Astrocyte (in vitro differentiated cells and primary cell): ENCODE measurements around the gene PACS2. TPM values are rescaled to one million over a fixed set of nuclear protein-coding genes. Genes with fewer than 3 reads are reported as not detected.

ENCODE experiments used
- DNase-seq: peaks from one replicate; pipeline ENCODE4 v3.0.0-alpha.2; 2010; ENCODE audit warnings: low read depth
- FAIRE-seq: peaks from 2 replicates; lab custom pipeline; 2011; peaks lifted over from hg19 to GRCh38; lab: Jason Lieb, UNC
- H2AFZ ChIP-seq: 2 replicates; pipeline ENCODE4 v1.6.0; 2012; ENCODE audit warnings: low read depth, low read length, inconsistent platforms
- H3K27ac ChIP-seq: 2 replicates; pipeline ENCODE4 v1.5.1; 2011; ENCODE audit warnings: low read depth, low read length, inconsistent platforms
- H3K27me3 ChIP-seq: 2 replicates; pipeline ENCODE4 v1.6.0; 2011; ENCODE audit warnings: low read length, inconsistent platforms; ENCODE audit not compliant: insufficient read depth
- H3K36me3 ChIP-seq: 2 replicates; pipeline ENCODE4 v1.5.1; 2011; ENCODE audit warnings: low read length, inconsistent platforms; ENCODE audit not compliant: insufficient read depth
- H3K4me1 ChIP-seq: 2 replicates; pipeline ENCODE4 v1.5.1; 2011; ENCODE audit warnings: low read length, inconsistent platforms; ENCODE audit not compliant: insufficient read depth
- H3K4me2 ChIP-seq: 2 replicates; pipeline ENCODE4 v1.6.0; 2012; ENCODE audit warnings: low read length, inconsistent platforms
- H3K4me3 ChIP-seq: 2 replicates; pipeline ENCODE4 v1.5.1; 2011; ENCODE audit warnings: low read depth, mild to moderate bottlenecking, low read length, inconsistent platforms; ENCODE audit not compliant: insufficient read depth
- H3K79me2 ChIP-seq: 2 replicates; pipeline ENCODE4 v1.6.0; 2012; ENCODE audit warnings: mild to moderate bottlenecking, low read length, inconsistent platforms; ENCODE audit not compliant: insufficient read depth
- H3K9ac ChIP-seq: 2 replicates; pipeline ENCODE4 v1.6.0; 2012; ENCODE audit warnings: mild to moderate bottlenecking, low read length, inconsistent platforms
- H3K9me3 ChIP-seq: 2 replicates; pipeline ENCODE4 v1.5.1; 2012; ENCODE audit warnings: low read depth, mild to moderate bottlenecking, low read length, inconsistent platforms; ENCODE audit not compliant: insufficient read depth
- H4K20me1 ChIP-seq: 2 replicates; pipeline ENCODE4 v1.6.0; 2012; ENCODE audit warnings: low read length, inconsistent platforms; ENCODE audit not compliant: insufficient read depth
- H3K27ac Mint-ChIP-seq: one replicate; pipeline ENCODE4 v1.8.0; 2021; ENCODE audit warnings: mild to moderate bottlenecking, mixed read lengths; ENCODE audit not compliant: unreplicated experiment
- H3K27me3 Mint-ChIP-seq: one replicate; pipeline ENCODE4 v1.8.0; 2021; ENCODE audit warnings: low read depth, mixed read lengths; ENCODE audit not compliant: unreplicated experiment
- H3K36me3 Mint-ChIP-seq: one replicate; pipeline ENCODE4 v1.8.0; 2021; ENCODE audit warnings: low read depth, mixed read lengths; ENCODE audit not compliant: unreplicated experiment
- H3K4me1 Mint-ChIP-seq: one replicate; pipeline ENCODE4 v1.8.0; 2021; ENCODE audit warnings: low read depth, mixed read lengths; ENCODE audit not compliant: unreplicated experiment
- H3K4me3 Mint-ChIP-seq: one replicate; pipeline ENCODE4 v1.8.0; 2021; ENCODE audit warnings: mild to moderate bottlenecking, moderate library complexity, mixed read lengths; ENCODE audit not compliant: unreplicated experiment
- H3K9me3 Mint-ChIP-seq: one replicate; pipeline ENCODE4 v1.8.0; 2021; ENCODE audit warnings: mild to moderate bottlenecking, mixed read lengths; ENCODE audit not compliant: unreplicated experiment
- EZH2 ChIP-seq: IDR thresholded peaks from 2 replicates; pipeline ENCODE4 v1.6.1; 2012; ENCODE audit warnings: mild to moderate bottlenecking, low read length, inconsistent platforms; ENCODE audit not compliant: insufficient read depth
- total RNA-seq: library from RNA; stranded (reverse); gene quantifications from 2 replicates; pipeline ENCODE4 v1.2.1, GENCODE V29; 2021
- TF ChIP-seq, protein P1 (sequence below): IDR thresholded peaks from 2 replicates; pipeline ENCODE4 v1.5.1; 2011; ENCODE audit warnings: low read depth, mild to moderate bottlenecking, inconsistent platforms, low read length, moderate library complexity; ENCODE audit not compliant: insufficient read depth

PACS2 gene
- total RNA-seq, 1 donor from 2014 or later: 51.0 TPM

DNA sequence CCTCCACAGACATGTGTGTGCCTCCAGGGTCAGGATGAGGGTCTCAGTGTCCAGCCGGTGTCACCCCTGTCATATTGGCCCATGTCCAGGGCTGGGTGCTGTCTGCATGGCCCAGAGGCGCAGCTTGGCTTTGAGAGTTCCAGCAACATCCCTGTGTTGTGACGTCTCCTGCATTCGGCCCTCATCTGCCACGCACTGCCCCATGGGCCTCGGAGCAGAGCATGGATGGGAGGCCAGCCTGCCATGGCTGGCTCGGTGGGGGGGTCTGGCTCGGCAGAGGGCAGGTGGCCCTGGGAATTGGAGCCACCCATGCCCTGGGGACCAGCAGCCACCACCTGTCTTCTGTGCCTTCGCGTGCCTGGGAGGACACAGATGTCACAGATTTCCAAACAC lies 73.0 kb downstream of the PACS2 start:
- Histone ChIP-seq H3K9ac (no peak overlapping the region), H3K36me3 (peaks cover 2% of the 10 kb centered on the region), H4K20me1 (no peaks in the 10 kb centered on the region), H3K4me2 (no peak overlapping the region), H3K27me3 (no peaks in the 10 kb centered on the region), H3K27ac (no peak overlapping the region), H2AFZ (no peak overlapping the region), H3K9me3 (no peaks in the 10 kb centered on the region), H3K4me3 (no peak overlapping the region), H3K79me2 (no peaks in the 10 kb centered on the region), H3K4me1 (no peaks in the 10 kb centered on the region)
- DNase-seq: no peak
- H3K36me3 Mint-ChIP-seq: peaks cover 7% of the 10 kb centered on the region
- no peak overlapping the region for H3K27ac Mint-ChIP-seq
- TF ChIP-seq EZH2: no peak
- TF ChIP-seq, protein P1, sequence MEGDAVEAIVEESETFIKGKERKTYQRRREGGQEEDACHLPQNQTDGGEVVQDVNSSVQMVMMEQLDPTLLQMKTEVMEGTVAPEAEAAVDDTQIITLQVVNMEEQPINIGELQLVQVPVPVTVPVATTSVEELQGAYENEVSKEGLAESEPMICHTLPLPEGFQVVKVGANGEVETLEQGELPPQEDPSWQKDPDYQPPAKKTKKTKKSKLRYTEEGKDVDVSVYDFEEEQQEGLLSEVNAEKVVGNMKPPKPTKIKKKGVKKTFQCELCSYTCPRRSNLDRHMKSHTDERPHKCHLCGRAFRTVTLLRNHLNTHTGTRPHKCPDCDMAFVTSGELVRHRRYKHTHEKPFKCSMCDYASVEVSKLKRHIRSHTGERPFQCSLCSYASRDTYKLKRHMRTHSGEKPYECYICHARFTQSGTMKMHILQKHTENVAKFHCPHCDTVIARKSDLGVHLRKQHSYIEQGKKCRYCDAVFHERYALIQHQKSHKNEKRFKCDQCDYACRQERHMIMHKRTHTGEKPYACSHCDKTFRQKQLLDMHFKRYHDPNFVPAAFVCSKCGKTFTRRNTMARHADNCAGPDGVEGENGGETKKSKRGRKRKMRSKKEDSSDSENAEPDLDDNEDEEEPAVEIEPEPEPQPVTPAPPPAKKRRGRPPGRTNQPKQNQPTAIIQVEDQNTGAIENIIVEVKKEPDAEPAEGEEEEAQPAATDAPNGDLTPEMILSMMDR: no peak
- H3K27me3 Mint-ChIP-seq: no peaks in the 10 kb centered on the region
- H3K4me3 Mint-ChIP-seq: no peak overlapping the region
- FAIRE-seq: no peak
- no peaks in the 10 kb centered on the region for H3K9me3 Mint-ChIP-seq
- no peaks in the 10 kb centered on the region for H3K4me1 Mint-ChIP-seq

- no peak overlapping the region for H3K9ac ChIP-seq
- no peaks in the 10 kb centered on the region for H3K4me1 ChIP-seq
- peaks cover 7% of the 10 kb centered on the region for H3K36me3 Mint-ChIP-seq
- no peaks in the 10 kb centered on the region for H3K9me3 Mint-ChIP-seq
- FAIRE-seq: no peak
- no peak overlapping the region for H3K4me3 ChIP-seq
- H3K79me2 ChIP-seq: no peaks in the 10 kb centered on the region
- DNase-seq: no peak
- H3K4me3 Mint-ChIP-seq: no peak overlapping the region
- H4K20me1 ChIP-seq: no peaks in the 10 kb centered on the region
- no peak overlapping the region for H3K27ac Mint-ChIP-seq
- no peaks in the 10 kb centered on the region for H3K27me3 Mint-ChIP-seq
- no peaks in the 10 kb centered on the region for H3K27me3 ChIP-seq
- no peak overlapping the region for H2AFZ ChIP-seq
- H3K9me3 ChIP-seq: no peaks in the 10 kb centered on the region
- no peak overlapping the region for H3K27ac ChIP-seq
- peaks cover 2% of the 10 kb centered on the region for H3K36me3 ChIP-seq
- no peak for TF ChIP-seq EZH2
- TF ChIP-seq, protein P1: no peak
- no peaks in the 10 kb centered on the region for H3K4me1 Mint-ChIP-seq
- no peak overlapping the region for H3K4me2 ChIP-seq
These were observed 73.8 kb downstream of the PACS2 start for GRCh38 chr14:105388110-105388951.

- H3K36me3 ChIP-seq: no peaks in the 10 kb centered on the region
- Mint-ChIP-seq H3K36me3 (peaks cover 3% of the 10 kb centered on the region), H3K4me1 (no peaks in the 10 kb centered on the region), H3K27me3 (no peaks in the 10 kb centered on the region), H3K4me3 (no peak overlapping the region), H3K27ac (no peak overlapping the region), H3K9me3 (no peaks in the 10 kb centered on the region)
- H3K4me3 ChIP-seq: no peak overlapping the region
- FAIRE-seq (no peak), DNase-seq (no peak)
- no peaks in the 10 kb centered on the region for H3K9me3 ChIP-seq
- no peaks in the 10 kb centered on the region for H4K20me1 ChIP-seq
- H3K79me2 ChIP-seq: no peaks in the 10 kb centered on the region
- no peak overlapping the region for H3K4me2 ChIP-seq
- H3K9ac ChIP-seq: no peak overlapping the region
- no peaks in the 10 kb centered on the region for H3K4me1 ChIP-seq
- H2AFZ ChIP-seq: no peak overlapping the region
- no peaks in the 10 kb centered on the region for H3K27me3 ChIP-seq
- no peak overlapping the region for H3K27ac ChIP-seq
- TF ChIP-seq EZH2: no peak
- TF ChIP-seq, protein P1: no peak
These were observed 74.4 kb downstream of the PACS2 start for GRCh38 chr14:105388976-105389375.
